Middle frontal gyrus (tissue), 1 donor: ENCODE results near the gene MSI2.
"Not testable (repeated sequence)": the region's sequence is repeated elsewhere in the genome, so short reads cannot be mapped to it uniquely, and the experiment has no call there.

Source experiments
- DNase-seq: peaks from one replicate; pipeline ENCODE4 v3.0.0-alpha.2; 2015; ENCODE audit warnings: low spot score; ENCODE audit errors: extremely low spot score

Gene MSI2

GRCh38 chr17:57496382-57496781 is 240.1 kb downstream of the MSI2 start:
- no peak for DNase-seq

- no peak for DNase-seq
Measured at GRCh38 chr17:57498443-57498842, 242.1 kb downstream of the MSI2 start.

GRCh38 chr17:57499221-57499620 is 242.9 kb downstream of the MSI2 start:
- not testable (repeated sequence) for DNase-seq

- DNase-seq, result no peak
Measured at GRCh38 chr17:57499648-57500049, 243.3 kb downstream of the MSI2 start.

- no peak for DNase-seq
Measured at GRCh38 chr17:57501016-57501415, 244.7 kb downstream of the MSI2 start.

GRCh38 chr17:57502022-57502421 is 245.7 kb downstream of the MSI2 start:
- DNase-seq, result no peak

- DNase-seq, result no peak
Measured at GRCh38 chr17:57502811-57503241, 246.5 kb downstream of the MSI2 start.

GRCh38 chr17:57504208-57504607 is 247.9 kb downstream of the MSI2 start:
- no peak for DNase-seq

GRCh38 chr17:57505841-57506773 is 249.8 kb downstream of the MSI2 start:
- no peak for DNase-seq

- DNase-seq, result no peak
Measured at GRCh38 chr17:57506774-57507127, 250.4 kb downstream of the MSI2 start.

- no peak for DNase-seq
Measured at GRCh38 chr17:57507828-57508227, 251.5 kb downstream of the MSI2 start.

GRCh38 chr17:57508671-57509070 is 252.3 kb downstream of the MSI2 start:
- DNase-seq, result no peak

GRCh38 chr17:57511475-57512123 is 255.3 kb downstream of the MSI2 start:
- no peak for DNase-seq

- DNase-seq, result no peak
Measured at GRCh38 chr17:57512258-57512657, 255.9 kb downstream of the MSI2 start.

- no peak for DNase-seq
Measured at GRCh38 chr17:57512691-57513090, 256.4 kb downstream of the MSI2 start.

GRCh38 chr17:57513569-57513968 is 257.2 kb downstream of the MSI2 start:
- DNase-seq, result no peak

GRCh38 chr17:57514614-57515013 is 258.3 kb downstream of the MSI2 start:
- DNase-seq, result no peak

GRCh38 chr17:57515662-57516211 is 259.4 kb downstream of the MSI2 start:
- DNase-seq, result no peak

GRCh38 chr17:57516290-57517230 is 260.2 kb downstream of the MSI2 start:
- DNase-seq, result no peak

GRCh38 chr17:57517273-57517631 is 260.9 kb downstream of the MSI2 start:
- DNase-seq, result no peak
